Gastrocnemius medialis (tissue), 4 donors: Measurements from ENCODE around the gene GGT7. TPM values are rescaled to one million over a fixed set of nuclear protein-coding genes. Genes with fewer than 3 reads are reported as not detected.
"Not testable (repeated sequence)": the region's sequence is repeated elsewhere in the genome, so short reads cannot be mapped to it uniquely, and the experiment has no call there.

ENCODE experiments used
- ATAC-seq, 2 donors: fragments of 150-250 bp; one replicate each; pipeline ENCODE4 v1.9.1; 2016
- DNase-seq, 2 donors: peaks; one replicate each; pipeline ENCODE4 v3.0.0-alpha.2; 2019
- H3K27ac ChIP-seq, 4 donors: fragments of 200-600 bp; sonication (generic); 1 replicate in 1 of 4; 2 replicates in 3 of 4; pipeline ENCODE4 v1.5.1; 2016 to 2018; ENCODE audit warnings: mild to moderate bottlenecking in 2 of 4, moderate library complexity in 1 of 4
- H3K27me3 ChIP-seq, 3 donors: fragments of 200-600 bp; sonication (generic) in 2 of 3; 1 replicate in 1 of 3; 2 replicates in 2 of 3; pipeline versions ENCODE4 v1.5.1 to v1.6.0; 2016 to 2019; ENCODE audit warnings: mild to moderate bottlenecking in 1 of 3, moderate library complexity in 1 of 3
- H3K36me3 ChIP-seq, 2 donors: fragments of 200-600 bp; sonication (generic) in 1 of 2; one replicate each; pipeline ENCODE4 v1.5.1; 2017 to 2018
- H3K4me1 ChIP-seq, 2 donors: fragments of 200-600 bp; sonication (generic) in 1 of 2; one replicate each; pipeline ENCODE4 v1.5.1; 2016 to 2017; ENCODE audit warnings: mild to moderate bottlenecking in 2 of 2
- H3K4me3 ChIP-seq, 4 donors: fragments of 200-600 bp; sonication (generic) in 3 of 4; 1 replicate in 1 of 4; 2 replicates in 3 of 4; pipeline ENCODE4 v1.5.1; 2016 to 2019; ENCODE audit warnings: mild to moderate bottlenecking in 2 of 4
- H3K9me3 ChIP-seq, 3 donors: fragments of 200-600 bp; sonication (generic) in 2 of 3; 1 replicate in 1 of 3; 2 replicates in 2 of 3; pipeline ENCODE4 v1.5.1; 2016 to 2019
- POLR2A ChIP-seq, 2 donors: fragments of 450-650 bp; IDR thresholded peaks; one replicate each; pipeline ENCODE4 v1.6.1; 2017; ENCODE audit warnings: antibody characterized with exemption in 2 of 2, mild to moderate bottlenecking in 2 of 2, moderate library complexity in 2 of 2
- in situ Hi-C, 4 donors: fragments of 200-750 bp; cut with MboI; loops; one replicate each; pipeline versions ENCODE4 v1.15.0 to v1.8.0; 2017; ENCODE audit warnings: low sequenced_read_pairs in 4 of 4
- intact Hi-C: fragments of 100-400 bp; cut with DNase I; formaldehyde crosslinking; loops from one replicate; pipeline ENCODE4 v1.15.1; 2023; ENCODE audit warnings: low total_unique reads
- total RNA-seq, 4 donors: library from RNA; depleted of rRNA; stranded (reverse); fragments of >200 nt; gene quantifications; one replicate each; pipeline versions ENCODE4 v1.1.0 to v1.2.3, GENCODE V29; 2016
- TF ChIP-seq, protein P1 (sequence below), 5 experiments: fragments of 450-650 bp in 3 of 5; fragments of 200-600 bp in 2 of 5; sonication (generic) in 2 of 5; IDR thresholded peaks in 4 of 5; conservative IDR thresholded peaks in 1 of 5; 1 replicate in 4 of 5; 2 replicates in 1 of 5; pipeline ENCODE4 v1.5.1; 2016 to 2019; ENCODE audit warnings: antibody characterized with exemption in 5 of 5, mild to moderate bottlenecking in 3 of 5, moderate library complexity in 3 of 5

Gene GGT7
- total RNA-seq, 4 donors from 2014 or later: 11.4 to 54.2 (median 15.4) TPM

- no peak for TF ChIP-seq POLR2A (IDR thresholded peaks at IDR 0.05)
- TF ChIP-seq, protein P1, sequence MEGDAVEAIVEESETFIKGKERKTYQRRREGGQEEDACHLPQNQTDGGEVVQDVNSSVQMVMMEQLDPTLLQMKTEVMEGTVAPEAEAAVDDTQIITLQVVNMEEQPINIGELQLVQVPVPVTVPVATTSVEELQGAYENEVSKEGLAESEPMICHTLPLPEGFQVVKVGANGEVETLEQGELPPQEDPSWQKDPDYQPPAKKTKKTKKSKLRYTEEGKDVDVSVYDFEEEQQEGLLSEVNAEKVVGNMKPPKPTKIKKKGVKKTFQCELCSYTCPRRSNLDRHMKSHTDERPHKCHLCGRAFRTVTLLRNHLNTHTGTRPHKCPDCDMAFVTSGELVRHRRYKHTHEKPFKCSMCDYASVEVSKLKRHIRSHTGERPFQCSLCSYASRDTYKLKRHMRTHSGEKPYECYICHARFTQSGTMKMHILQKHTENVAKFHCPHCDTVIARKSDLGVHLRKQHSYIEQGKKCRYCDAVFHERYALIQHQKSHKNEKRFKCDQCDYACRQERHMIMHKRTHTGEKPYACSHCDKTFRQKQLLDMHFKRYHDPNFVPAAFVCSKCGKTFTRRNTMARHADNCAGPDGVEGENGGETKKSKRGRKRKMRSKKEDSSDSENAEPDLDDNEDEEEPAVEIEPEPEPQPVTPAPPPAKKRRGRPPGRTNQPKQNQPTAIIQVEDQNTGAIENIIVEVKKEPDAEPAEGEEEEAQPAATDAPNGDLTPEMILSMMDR (IDR thresholded peaks at IDR 0.05 in 4 of 5, conservative IDR thresholded peaks at IDR 0.05 in 1 of 5): no peak
- Histone ChIP-seq H3K27me3 (no peaks in the 10 kb centered on the region), H3K27ac (no peak overlapping the region), H3K36me3 (no peaks in the 10 kb centered on the region), H3K4me3 (no peak overlapping the region), H3K9me3 (no peaks in the 10 kb centered on the region), H3K4me1 (peaks cover 31 to 46% of the 10 kb centered on the region in 2 donors)
- intact Hi-C loops: no loop called here
- ATAC-seq (no peak), DNase-seq (no peak)
- in situ Hi-C loops: no loop called here
Measured at GRCh38 chr20:34817072-34817471, 55.6 kb downstream of the GGT7 start.

- H3K4me1 ChIP-seq: peaks cover 27 to 35% of the 10 kb centered on the region in 2 donors
- H3K36me3 ChIP-seq: no peaks in the 10 kb centered on the region
- intact Hi-C loops: no loop called here
- H3K4me3 ChIP-seq: no peak overlapping the region
- no peaks in the 10 kb centered on the region for H3K27me3 ChIP-seq
- TF ChIP-seq POLR2A (IDR thresholded peaks at IDR 0.05): no peak
- TF ChIP-seq, protein P1 (IDR thresholded peaks at IDR 0.05 in 4 of 5, conservative IDR thresholded peaks at IDR 0.05 in 1 of 5): no peak
- no peak for ATAC-seq
- H3K27ac ChIP-seq: no peak overlapping the region
- in situ Hi-C loops: no loop called here
- no peak for DNase-seq
- no peaks in the 10 kb centered on the region for H3K9me3 ChIP-seq
Measured at GRCh38 chr20:34815636-34816035, 57.0 kb downstream of the GGT7 start.

DNA sequence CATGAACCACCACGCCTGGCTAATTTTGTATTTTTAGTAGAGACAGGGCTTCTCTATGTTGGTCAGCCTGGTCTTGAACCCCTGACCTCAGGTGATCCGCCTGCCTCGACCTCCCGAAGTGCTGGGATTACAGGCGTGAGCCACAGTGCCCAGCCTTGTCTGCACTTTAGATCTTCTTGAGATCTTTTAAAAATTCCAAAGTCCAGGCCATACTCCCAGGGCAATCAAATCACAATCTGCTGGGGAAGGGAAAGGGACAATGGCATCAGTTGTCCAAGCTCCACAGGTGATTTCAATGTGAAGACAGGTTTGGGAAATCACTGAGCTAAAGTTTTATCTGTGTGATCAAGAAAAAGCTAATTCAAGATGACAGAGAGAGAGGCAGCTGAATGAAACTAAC, 64.1 kb downstream of the GGT7 start:
- no peaks in the 10 kb centered on the region for H3K4me1 ChIP-seq
- H3K36me3 ChIP-seq: no peaks in the 10 kb centered on the region
- no peak overlapping the region for H3K27ac ChIP-seq
- no peaks in the 10 kb centered on the region for H3K9me3 ChIP-seq
- intact Hi-C loops: no loop called here
- in situ Hi-C loops: no loop called here
- ATAC-seq: no peak
- TF ChIP-seq, protein P1 (IDR thresholded peaks at IDR 0.05 in 4 of 5, conservative IDR thresholded peaks at IDR 0.05 in 1 of 5): no peak
- TF ChIP-seq POLR2A (IDR thresholded peaks at IDR 0.05): no peak
- no peaks in the 10 kb centered on the region for H3K27me3 ChIP-seq
- no peak for DNase-seq
- H3K4me3 ChIP-seq: no peak overlapping the region

DNA sequence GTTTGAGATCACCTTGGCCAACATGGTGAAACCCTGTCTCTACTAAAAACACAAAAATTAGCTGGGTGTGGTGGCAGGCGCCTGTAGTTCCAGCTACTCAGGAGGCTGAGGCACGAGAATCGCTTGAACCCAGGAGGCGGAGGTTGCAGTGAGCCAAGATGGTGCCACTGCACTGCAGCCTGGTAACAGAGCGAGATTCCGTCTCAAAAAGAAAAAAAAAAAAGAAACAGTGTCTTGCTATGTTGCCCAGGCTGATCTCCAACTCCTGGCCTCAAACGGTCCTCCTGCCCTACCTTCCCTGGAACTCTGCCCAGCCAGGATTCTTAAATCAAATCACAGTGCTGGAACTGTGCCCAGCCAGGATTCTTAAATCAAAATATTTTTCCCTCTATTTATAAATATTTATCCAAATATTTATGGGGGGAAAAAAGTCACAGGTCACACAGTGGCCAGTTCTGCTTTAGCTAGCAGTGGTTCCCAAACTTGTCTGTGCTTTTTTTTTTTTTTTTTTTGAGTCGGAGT, 64.7 kb downstream of the GGT7 start:
- H3K27ac ChIP-seq, DNase-seq, in situ Hi-C loops, H3K36me3 ChIP-seq, H3K4me3 ChIP-seq, ATAC-seq, H3K4me1 ChIP-seq, intact Hi-C loops, H3K9me3 ChIP-seq, H3K27me3 ChIP-seq: not testable (repeated sequence)

- Histone ChIP-seq H3K27me3 (no peaks in the 10 kb centered on the region), H3K27ac (no peak overlapping the region), H3K4me3 (no peak overlapping the region), H3K9me3 (no peaks in the 10 kb centered on the region), H3K36me3 (no peaks in the 10 kb centered on the region), H3K4me1 (peaks cover 0 to 4% of the 10 kb centered on the region in 2 donors)
- ATAC-seq (no peak), DNase-seq (no peak)
- intact Hi-C loops (no loop called here), in situ Hi-C loops (no loop called here)
- TF ChIP-seq, protein P1 (IDR thresholded peaks at IDR 0.05 in 4 of 5, conservative IDR thresholded peaks at IDR 0.05 in 1 of 5): no peak
- no peak for TF ChIP-seq POLR2A (IDR thresholded peaks at IDR 0.05)
Measured at GRCh38 chr20:34806255-34806654, 66.4 kb downstream of the GGT7 start.
